Measurements from ENCODE around the gene C16orf78. TPM values are rescaled to one million over a fixed set of nuclear protein-coding genes. Genes with fewer than 3 reads are reported as not detected.

C16orf78 gene
- polyA plus RNA-seq, 1 donor from 2014 or later = not detected

DNA sequence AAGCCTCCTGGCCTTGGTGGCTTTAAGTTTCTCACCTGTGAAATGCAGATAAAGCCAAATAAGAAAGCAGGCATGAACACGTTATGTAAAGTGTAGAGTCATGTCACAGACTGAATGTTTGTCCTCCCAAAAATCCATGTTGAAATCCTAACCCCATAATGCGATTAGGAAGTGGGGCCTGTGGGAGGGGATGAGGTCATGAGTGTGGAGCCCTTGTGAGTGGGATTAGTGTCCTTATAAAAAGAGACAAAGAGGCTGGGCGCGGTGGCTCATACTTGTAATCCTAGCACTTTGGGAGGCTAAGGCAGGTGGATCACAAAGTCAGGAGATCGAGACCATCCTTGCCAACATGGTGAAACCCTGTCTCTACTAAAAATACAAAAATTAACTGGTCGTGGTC, 19.5 kb upstream of the C16orf78 start:
- Histone ChIP-seq H3K4me2 (ENCODE audit: low read length) (no peak overlapping the region), H3K79me2 (replicated peaks; ENCODE audit: insufficient read depth, low read length) (no peaks in the 10 kb centered on the region), H3K9ac (ENCODE audit: low read length) (no peak overlapping the region), H4K20me1 (ENCODE audit: insufficient read depth) (no peaks in the 10 kb centered on the region), H3K36me3 (ENCODE audit: insufficient read depth, low read length) (no peaks in the 10 kb centered on the region), H2AFZ (ENCODE audit: low read depth, low read length) (no peak overlapping the region), H3K4me3 (ENCODE audit: low read length) (no peak overlapping the region), H3K9me2 (ENCODE audit: insufficient read depth, low read length) (no peaks in the 10 kb centered on the region), H3K27ac (ENCODE audit: low read length) (no peak overlapping the region), H3K27me3 (ENCODE audit: insufficient read depth, low read depth, low read length) (peaks cover 10% of the 10 kb centered on the region), H3K9me3 (ENCODE audit: low read length) (no peaks in the 10 kb centered on the region), H3F3A (ENCODE audit: insufficient read depth, low read length, poor library complexity, severe bottlenecking) (no peaks in the 10 kb centered on the region)
- TF ChIP-seq SMC3 (conservative IDR thresholded peaks at IDR 0.05; ENCODE audit: poor library complexity) (no peak), RAD21 (conservative IDR thresholded peaks at IDR 0.05) (no peak), EZH2 (IDR thresholded peaks at IDR 0.05; ENCODE audit: borderline replicate concordance, insufficient read depth, low read length, poor library complexity, severe bottlenecking) (no peak), CTCF (IDR thresholded peaks at IDR 0.05; ENCODE audit: poor library complexity, severe bottlenecking) (no peak), MXI1 (conservative IDR thresholded peaks at IDR 0.05; ENCODE audit: poor library complexity, severe bottlenecking) (no peak), REST (IDR thresholded peaks at IDR 0.05; ENCODE audit: borderline replicate concordance) (no peak), POLR2AphosphoS5 (IDR thresholded peaks at IDR 0.05) (no peak), TAF1 (IDR thresholded peaks at IDR 0.05; ENCODE audit: low read depth) (no peak), EP300 (conservative IDR thresholded peaks at IDR 0.05; ENCODE audit: poor library complexity, severe bottlenecking) (no peak)

DNA sequence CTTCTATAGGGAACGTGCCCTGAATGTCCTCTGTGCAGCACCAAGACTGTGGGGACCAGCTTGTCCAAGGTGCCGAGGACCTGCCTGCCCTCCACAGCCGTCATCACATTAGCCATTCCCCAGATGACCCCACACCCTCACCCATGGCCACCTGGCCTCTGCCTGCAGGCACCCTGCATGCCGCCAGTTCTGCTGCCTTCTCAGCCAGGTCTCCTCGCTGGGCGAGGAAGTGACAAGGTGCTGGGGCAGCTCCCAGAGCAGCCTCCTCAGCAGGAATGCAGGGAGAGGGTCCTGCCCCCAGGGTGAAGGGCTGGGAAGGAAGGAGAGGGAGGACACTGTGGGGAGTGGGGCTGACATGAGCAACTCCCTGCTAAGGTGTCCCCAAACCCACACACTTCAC, 18.6 kb upstream of the C16orf78 start:
- Histone ChIP-seq H3K9me2 (ENCODE audit: insufficient read depth, low read length) (no peaks in the 10 kb centered on the region), H4K20me1 (ENCODE audit: insufficient read depth) (no peaks in the 10 kb centered on the region), H3K36me3 (ENCODE audit: insufficient read depth, low read length) (no peaks in the 10 kb centered on the region), H3K4me2 (ENCODE audit: low read length) (no peak overlapping the region), H3K9me3 (ENCODE audit: low read length) (no peaks in the 10 kb centered on the region), H3F3A (ENCODE audit: insufficient read depth, low read length, poor library complexity, severe bottlenecking) (no peaks in the 10 kb centered on the region), H3K4me3 (ENCODE audit: low read length) (no peak overlapping the region), H3K27ac (ENCODE audit: low read length) (no peak overlapping the region), H2AFZ (ENCODE audit: low read depth, low read length) (no peak overlapping the region), H3K27me3 (ENCODE audit: insufficient read depth, low read depth, low read length) (peaks cover 10% of the 10 kb centered on the region), H3K9ac (ENCODE audit: low read length) (no peak overlapping the region), H3K79me2 (replicated peaks; ENCODE audit: insufficient read depth, low read length) (no peaks in the 10 kb centered on the region)
- no peak for TF ChIP-seq CTCF (IDR thresholded peaks at IDR 0.05; ENCODE audit: poor library complexity, severe bottlenecking)
- TF ChIP-seq TAF1 (IDR thresholded peaks at IDR 0.05; ENCODE audit: low read depth) = no peak
- TF ChIP-seq REST (IDR thresholded peaks at IDR 0.05; ENCODE audit: borderline replicate concordance) = no peak
- no peak for TF ChIP-seq RAD21 (conservative IDR thresholded peaks at IDR 0.05)
- no peak for TF ChIP-seq MXI1 (conservative IDR thresholded peaks at IDR 0.05; ENCODE audit: poor library complexity, severe bottlenecking)
- TF ChIP-seq POLR2AphosphoS5 (IDR thresholded peaks at IDR 0.05) = no peak
- no peak for TF ChIP-seq EP300 (conservative IDR thresholded peaks at IDR 0.05; ENCODE audit: poor library complexity, severe bottlenecking)
- TF ChIP-seq SMC3 (conservative IDR thresholded peaks at IDR 0.05; ENCODE audit: poor library complexity) = no peak
- no peak for TF ChIP-seq EZH2 (IDR thresholded peaks at IDR 0.05; ENCODE audit: borderline replicate concordance, insufficient read depth, low read length, poor library complexity, severe bottlenecking)

Measured in neural cell (in vitro differentiated cells).